OCI-LY7 (cell line): ENCODE results near the gene CEBPG. TPM values are rescaled to one million over a fixed set of nuclear protein-coding genes. Genes with fewer than 3 reads are reported as not detected.

Experiments
- BruUV-seq: library from RNA; stranded (reverse); fragments of 400-500 nt; replicated peaks from 2 replicates; lab custom pipeline; 2021; lab: Mats Ljungman, UMichigan
- CTCF ChIA-PET: fragments of 300-600 bp; sonication (Branson Sonifier 250); formaldehyde crosslinking; loops from one replicate; lab custom pipeline; 2022; ENCODE audit warnings: antibody characterized with exemption; ENCODE audit not compliant: unreplicated experiment; lab: Charles Lee
- POLR2A ChIA-PET: fragments of 300-600 bp; sonication (Branson Sonifier 250); formaldehyde crosslinking; loops from one replicate; lab custom pipeline; 2022; ENCODE audit warnings: antibody characterized with exemption; lab: Charles Lee
- DNase-seq: peaks from one replicate; pipeline ENCODE4 v3.0.0-alpha.2; 2015; ENCODE audit warnings: low spot score
- H2AFZ ChIP-seq: fragments of 200-600 bp; sonication (generic), shearing (Covaris generic); 2 replicates; pipeline ENCODE4 v1.6.1; 2014; ENCODE audit warnings: mild to moderate bottlenecking, antibody characterized with exemption, low read length, moderate library complexity
- H3K27ac ChIP-seq: fragments of 200-600 bp; sonication (generic); 2 replicates; pipeline ENCODE4 v1.5.1; 2014; ENCODE audit warnings: mixed run types, low read depth, mild to moderate bottlenecking, moderate library complexity, low read length, inconsistent platforms; ENCODE audit not compliant: poor library complexity, severe bottlenecking
- H3K36me3 ChIP-seq: fragments of 200-600 bp; sonication (generic); 2 replicates; pipeline ENCODE4 v1.6.1; 2014; ENCODE audit warnings: mild to moderate bottlenecking, antibody characterized with exemption, low read length, moderate library complexity, mixed read lengths; ENCODE audit not compliant: insufficient read depth
- H3K4me1 ChIP-seq: fragments of 200-600 bp; sonication (generic); 2 replicates; pipeline ENCODE4 v1.5.1; 2014; ENCODE audit warnings: mild to moderate bottlenecking, low read length; ENCODE audit not compliant: insufficient read depth, poor library complexity, severe bottlenecking
- H3K4me2 ChIP-seq: fragments of 200-600 bp; sonication (generic); 2 replicates; pipeline ENCODE4 v1.6.1; 2014; ENCODE audit warnings: mild to moderate bottlenecking, low read length
- H3K4me3 ChIP-seq: fragments of 200-600 bp; sonication (generic); 2 replicates; pipeline ENCODE4 v1.5.1; 2014; ENCODE audit warnings: mild to moderate bottlenecking, low read depth, low read length; ENCODE audit not compliant: poor library complexity, severe bottlenecking
- H3K79me2 ChIP-seq: fragments of 200-600 bp; sonication (generic); 2 replicates; pipeline ENCODE4 v1.6.1; 2016; ENCODE audit warnings: low read depth, mild to moderate bottlenecking, low read length, moderate library complexity, mixed read lengths; ENCODE audit not compliant: insufficient read depth
- H3K9me2 ChIP-seq: fragments of 200-600 bp; sonication (generic); 2 replicates; pipeline ENCODE4 v1.6.1; 2016; ENCODE audit warnings: mild to moderate bottlenecking, low read length, mixed read lengths; ENCODE audit not compliant: insufficient read depth
- H3K9me3 ChIP-seq: fragments of 200-600 bp; sonication (generic); 2 replicates; pipeline ENCODE4 v1.6.1; 2014; ENCODE audit warnings: mild to moderate bottlenecking, mixed run types, low read length, mixed read lengths
- H4K20me1 ChIP-seq: fragments of 200-600 bp; sonication (generic); 2 replicates; pipeline ENCODE4 v1.6.1; 2014; ENCODE audit warnings: mild to moderate bottlenecking, antibody characterized with exemption, low read length, moderate library complexity, mixed read lengths; ENCODE audit not compliant: insufficient read depth
- EZH2phosphoT487 ChIP-seq: fragments of 200-600 bp; sonication (generic); IDR thresholded peaks from 2 replicates; pipeline ENCODE4 v1.6.1; 2018; ENCODE audit warnings: low read depth, borderline replicate concordance, mild to moderate bottlenecking, mixed run types, antibody characterized with exemption, low read length, moderate library complexity, mixed read lengths
- intact Hi-C: fragments of 100-400 bp; cut with micrococcal nuclease; formaldehyde crosslinking; loops from one replicate; pipeline ENCODE4 v1.10.0; 2022; ENCODE audit not compliant: unreplicated experiment
- total RNA-seq, 2 experiments: library from RNA; depleted of rRNA in 1 of 2; stranded (reverse); fragments of >200 nt in 1 of 2; shearing (Covaris generic) in 1 of 2; gene quantifications; 2 replicates each; pipeline ENCODE4 v1.2.3, GENCODE V29; 2014 to 2022
- TF ChIP-seq, protein P1 (sequence below): fragments of 200-600 bp; sonication (generic); conservative IDR thresholded peaks from 2 replicates; pipeline ENCODE4 v1.5.1; 2014; ENCODE audit warnings: mild to moderate bottlenecking, antibody characterized with exemption, low read length, moderate library complexity, mixed read lengths

The CEBPG gene
- total RNA-seq, 2 experiments from 2014 or later: 44.9 to 45.1 TPM

- DNase-seq: no peak
- Histone ChIP-seq H3K9me3 (no peaks in the 10 kb centered on the region), H3K27ac (no peak overlapping the region), H3K4me2 (no peak overlapping the region), H3K36me3 (no peaks in the 10 kb centered on the region), H3K4me3 (no peak overlapping the region), H3K9me2 (no peaks in the 10 kb centered on the region), H3K79me2 (no peaks in the 10 kb centered on the region), H4K20me1 (no peaks in the 10 kb centered on the region), H3K4me1 (no peaks in the 10 kb centered on the region), H2AFZ (no peak overlapping the region)
- ChIA-PET POLR2A (no interaction called here), CTCF (no interaction called here)
- intact Hi-C loops: no loop called here
- BruUV-seq: no TSS peak
- TF ChIP-seq, protein P1, sequence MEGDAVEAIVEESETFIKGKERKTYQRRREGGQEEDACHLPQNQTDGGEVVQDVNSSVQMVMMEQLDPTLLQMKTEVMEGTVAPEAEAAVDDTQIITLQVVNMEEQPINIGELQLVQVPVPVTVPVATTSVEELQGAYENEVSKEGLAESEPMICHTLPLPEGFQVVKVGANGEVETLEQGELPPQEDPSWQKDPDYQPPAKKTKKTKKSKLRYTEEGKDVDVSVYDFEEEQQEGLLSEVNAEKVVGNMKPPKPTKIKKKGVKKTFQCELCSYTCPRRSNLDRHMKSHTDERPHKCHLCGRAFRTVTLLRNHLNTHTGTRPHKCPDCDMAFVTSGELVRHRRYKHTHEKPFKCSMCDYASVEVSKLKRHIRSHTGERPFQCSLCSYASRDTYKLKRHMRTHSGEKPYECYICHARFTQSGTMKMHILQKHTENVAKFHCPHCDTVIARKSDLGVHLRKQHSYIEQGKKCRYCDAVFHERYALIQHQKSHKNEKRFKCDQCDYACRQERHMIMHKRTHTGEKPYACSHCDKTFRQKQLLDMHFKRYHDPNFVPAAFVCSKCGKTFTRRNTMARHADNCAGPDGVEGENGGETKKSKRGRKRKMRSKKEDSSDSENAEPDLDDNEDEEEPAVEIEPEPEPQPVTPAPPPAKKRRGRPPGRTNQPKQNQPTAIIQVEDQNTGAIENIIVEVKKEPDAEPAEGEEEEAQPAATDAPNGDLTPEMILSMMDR: no peak
- no peak for TF ChIP-seq EZH2phosphoT487
Measured at GRCh38 chr19:33420821-33421220, 47.3 kb downstream of the CEBPG start.

DNA sequence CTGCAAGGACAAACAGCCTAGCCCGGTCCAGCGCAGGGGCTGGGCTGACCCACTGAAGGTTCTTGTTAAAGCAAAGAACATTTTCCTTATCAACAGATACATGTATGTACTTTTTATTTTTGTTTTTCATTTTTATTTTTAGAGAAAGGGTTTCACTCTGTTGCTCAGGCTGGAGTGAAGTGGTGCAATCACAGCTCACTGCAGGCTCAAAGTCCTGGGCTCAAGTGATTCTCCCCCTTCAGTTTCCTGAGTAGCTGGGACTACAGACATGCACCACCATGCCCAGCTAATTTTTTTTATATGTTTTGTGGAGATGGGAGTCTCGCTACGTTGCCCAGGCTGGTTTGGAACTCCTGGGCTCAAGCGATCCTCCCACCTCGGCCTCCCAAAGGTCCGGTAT is 47.9 kb downstream of the CEBPG start:
- H3K4me2 ChIP-seq: no peak overlapping the region
- no peaks in the 10 kb centered on the region for H3K4me1 ChIP-seq
- no peaks in the 10 kb centered on the region for H3K9me3 ChIP-seq
- ChIA-PET CTCF (no interaction called here), POLR2A (no interaction called here)
- DNase-seq: no peak
- no peaks in the 10 kb centered on the region for H3K36me3 ChIP-seq
- intact Hi-C loops: no loop called here
- H4K20me1 ChIP-seq: no peaks in the 10 kb centered on the region
- H3K27ac ChIP-seq: no peak overlapping the region
- no peak overlapping the region for H3K4me3 ChIP-seq
- TF ChIP-seq, protein P1: no peak
- no peak for TF ChIP-seq EZH2phosphoT487
- no peaks in the 10 kb centered on the region for H3K79me2 ChIP-seq
- H3K9me2 ChIP-seq: no peaks in the 10 kb centered on the region
- H2AFZ ChIP-seq: no peak overlapping the region
- BruUV-seq: no TSS peak

- Histone ChIP-seq H3K9me2 (no peaks in the 10 kb centered on the region), H4K20me1 (no peaks in the 10 kb centered on the region), H2AFZ (no peak overlapping the region), H3K4me2 (no peak overlapping the region), H3K27ac (no peak overlapping the region), H3K4me1 (no peaks in the 10 kb centered on the region), H3K36me3 (no peaks in the 10 kb centered on the region), H3K4me3 (no peak overlapping the region), H3K79me2 (no peaks in the 10 kb centered on the region), H3K9me3 (no peaks in the 10 kb centered on the region)
- TF ChIP-seq EZH2phosphoT487: no peak
- TF ChIP-seq, protein P1: no peak
- intact Hi-C loops: no loop called here
- POLR2A ChIA-PET: interaction anchor here (0.7 kb wide), 1 partner anchor 542 kb away, joined by 3 read pairs; no protein-coding TSS in a partner anchor
- BruUV-seq: no TSS peak
- CTCF ChIA-PET: no interaction called here
- DNase-seq: no peak
Measured at GRCh38 chr19:33422369-33423180, 49.1 kb downstream of the CEBPG start.
